HEK293 (cell line): ENCODE measurements around the gene RHOT1.

Source experiments
- CTCF ChIA-PET: fragments of 350-600 bp; formaldehyde crosslinking; extraction: SDS; loops from one replicate; lab custom pipeline; 2021; ENCODE audit warnings: antibody characterized with exemption; lab: Yijun Ruan, JAX
- POLR2A ChIA-PET: fragments of 300-600 bp; formaldehyde crosslinking; extraction: SDS; loops from one replicate; lab custom pipeline; 2020; ENCODE audit warnings: antibody characterized with exemption, inconsistent platforms; lab: Yijun Ruan, JAX
- H3K27ac ChIP-seq: fragments of 200-500 bp; sonication (Bioruptor generic); 2 replicates; pipeline ENCODE4 v1.5.1; 2014; ENCODE audit warnings: low read depth, low read length, control low read depth, inconsistent platforms; ENCODE audit errors: extremely low read depth
- H3K36me3 ChIP-seq, 2 experiments: fragments of 200-500 bp in 1 of 2; sonication (Bioruptor generic) in 1 of 2; 1 replicate in 1 of 2; 2 replicates in 1 of 2; pipeline ENCODE4 v1.5.1; 2014 to 2017; ENCODE audit warnings: inconsistent platforms in 2 of 2, low read length in 2 of 2; ENCODE audit not compliant: control insufficient read depth in 2 of 2, insufficient read depth in 1 of 2
- H3K4me1 ChIP-seq: fragments of 200-500 bp; sonication (Bioruptor generic); 2 replicates; pipeline ENCODE4 v1.5.1; 2014; ENCODE audit warnings: mild to moderate bottlenecking, low read length, inconsistent platforms; ENCODE audit not compliant: control insufficient read depth, insufficient read depth
- H3K4me3 ChIP-seq: 2 replicates; pipeline ENCODE4 v1.5.1; 2011; ENCODE audit warnings: low read depth, mild to moderate bottlenecking, control low read depth, low read length, moderate library complexity
- H3K9me3 ChIP-seq: fragments of 200-500 bp; sonication (Bioruptor generic); 2 replicates; pipeline ENCODE4 v1.5.1; 2014; ENCODE audit warnings: low read depth, low read length, inconsistent platforms; ENCODE audit not compliant: control insufficient read depth, insufficient read depth
- BCL11B ChIP-seq: fragments of 450-650 bp; formaldehyde crosslinking; IDR thresholded peaks from 2 replicates; pipeline ENCODE4 v1.5.1; 2016; ENCODE audit warnings: low read depth, missing biosample characterization, missing genetic modification characterization
- HOXA7 ChIP-seq: sonication (generic); formaldehyde crosslinking; IDR thresholded peaks from 2 replicates; pipeline ENCODE4 v1.8.1; 2022; ENCODE audit warnings: missing genetic modification reagents, borderline replicate concordance
- HOXD13 ChIP-seq: sonication (generic); formaldehyde crosslinking; IDR thresholded peaks from 2 replicates; pipeline ENCODE4 v1.8.0; 2022; ENCODE audit warnings: missing genetic modification reagents, borderline replicate concordance
- KLF9 ChIP-seq: fragments of 450-650 bp; formaldehyde crosslinking; IDR thresholded peaks from 2 replicates; pipeline ENCODE4 v1.5.1; 2016; ENCODE audit warnings: missing biosample characterization, missing genetic modification characterization, low read depth
- SETDB1 ChIP-seq: IDR thresholded peaks from one replicate; pipeline ENCODE4 v1.6.1; 2017; ENCODE audit warnings: mild to moderate bottlenecking, low read length, moderate library complexity, mixed read lengths; ENCODE audit not compliant: insufficient read length
- ZFP69B ChIP-seq: fragments of 450-650 bp; formaldehyde crosslinking; IDR thresholded peaks from 2 replicates; pipeline ENCODE4 v1.5.1; 2016; ENCODE audit warnings: missing biosample characterization, missing genetic modification characterization
- ZNF2 ChIP-seq: fragments of 450-650 bp; formaldehyde crosslinking; IDR thresholded peaks from 2 replicates; pipeline ENCODE4 v1.5.1; 2016; ENCODE audit warnings: missing biosample characterization, missing genetic modification characterization
- ZNF239 ChIP-seq: fragments of 450-650 bp; formaldehyde crosslinking; IDR thresholded peaks from 2 replicates; pipeline ENCODE4 v1.5.1; 2016; ENCODE audit warnings: missing biosample characterization, missing genetic modification characterization
- ZNF335 ChIP-seq: fragments of 450-650 bp; formaldehyde crosslinking; conservative IDR thresholded peaks from 2 replicates; pipeline ENCODE4 v1.5.1; 2016; ENCODE audit warnings: missing biosample characterization, missing genetic modification characterization
- ZNF529 ChIP-seq: fragments of 450-650 bp; formaldehyde crosslinking; IDR thresholded peaks from 2 replicates; pipeline ENCODE4 v1.5.1; 2017; ENCODE audit warnings: missing genetic modification characterization, missing biosample characterization; ENCODE audit not compliant: insufficient replicate concordance
- ZNF561 ChIP-seq: fragments of 450-650 bp; IDR thresholded peaks from 2 replicates; pipeline ENCODE4 v1.5.1; 2018; ENCODE audit warnings: missing biosample characterization, missing genetic modification characterization, borderline replicate concordance
- ZNF585B ChIP-seq: fragments of 450-650 bp; formaldehyde crosslinking; IDR thresholded peaks from 2 replicates; pipeline ENCODE4 v1.5.1; 2016; ENCODE audit warnings: missing biosample characterization, missing genetic modification characterization
- ZNF629 ChIP-seq: fragments of 450-650 bp; formaldehyde crosslinking; IDR thresholded peaks from 2 replicates; pipeline ENCODE4 v1.5.1; 2017; ENCODE audit warnings: missing biosample characterization, missing genetic modification characterization
- ZNF639 ChIP-seq: fragments of 450-650 bp; formaldehyde crosslinking; IDR thresholded peaks from 2 replicates; pipeline ENCODE4 v1.5.1; 2016; ENCODE audit warnings: missing biosample characterization, missing genetic modification characterization
- TF ChIP-seq, protein P1 (sequence below): fragments of 450-650 bp; IDR thresholded peaks from 2 replicates; pipeline ENCODE4 v1.5.1; 2018; ENCODE audit warnings: missing biosample characterization, mild to moderate bottlenecking, missing genetic modification characterization
- TF ChIP-seq, protein P2 (sequence below): fragments of 450-650 bp; formaldehyde crosslinking; IDR thresholded peaks from 2 replicates; pipeline ENCODE4 v1.5.1; 2016; ENCODE audit warnings: missing biosample characterization, missing genetic modification characterization

Gene RHOT1

GRCh38 chr17:32197987-32198386 is 55.7 kb downstream of the RHOT1 start:
- Histone ChIP-seq H3K9me3 (no peaks in the 10 kb centered on the region), H3K4me1 (no peaks in the 10 kb centered on the region), H3K4me3 (no peak overlapping the region), H3K36me3 (peaks cover 54 to 81% of the 10 kb centered on the region in 2 experiments), H3K27ac (no peak overlapping the region)
- ChIA-PET CTCF (interaction anchor here (0.7 to 0.9 kb wide), 2 partner anchors 59 to 107 kb away, joined by 3 to 6 read pairs; no protein-coding TSS in a partner anchor), POLR2A (no interaction called here)
- no peak for TF ChIP-seq ZNF561 (tag by site-specific recombination)
- TF ChIP-seq HOXA7 (CRISPR knock-in tag) = no peak
- TF ChIP-seq ZNF585B (tag by site-specific recombination) = no peak
- no peak for TF ChIP-seq ZFP69B (tag by site-specific recombination)
- TF ChIP-seq, all 188 proteins: peak for 0

- POLR2A ChIA-PET = interaction anchor here (0.7 to 2.2 kb wide), 2 partner anchors 24 to 64 kb away, joined by 8 read pairs; partner anchors contain the start of gene RHOT1
- H3K9me3 ChIP-seq = no peaks in the 10 kb centered on the region
- H3K36me3 ChIP-seq = peaks cover 36 to 63% of the 10 kb centered on the region in 2 experiments
- CTCF ChIA-PET = interaction anchor here (0.9 to 1.3 kb wide), 4 partner anchors 12 to 71 kb away, joined by 3 to 4 read pairs (median 4); no protein-coding TSS in a partner anchor
- no peak overlapping the region for H3K27ac ChIP-seq
- H3K4me3 ChIP-seq = no peak overlapping the region
- H3K4me1 ChIP-seq = peaks cover 9% of the 10 kb centered on the region
- TF ChIP-seq, protein P1, sequence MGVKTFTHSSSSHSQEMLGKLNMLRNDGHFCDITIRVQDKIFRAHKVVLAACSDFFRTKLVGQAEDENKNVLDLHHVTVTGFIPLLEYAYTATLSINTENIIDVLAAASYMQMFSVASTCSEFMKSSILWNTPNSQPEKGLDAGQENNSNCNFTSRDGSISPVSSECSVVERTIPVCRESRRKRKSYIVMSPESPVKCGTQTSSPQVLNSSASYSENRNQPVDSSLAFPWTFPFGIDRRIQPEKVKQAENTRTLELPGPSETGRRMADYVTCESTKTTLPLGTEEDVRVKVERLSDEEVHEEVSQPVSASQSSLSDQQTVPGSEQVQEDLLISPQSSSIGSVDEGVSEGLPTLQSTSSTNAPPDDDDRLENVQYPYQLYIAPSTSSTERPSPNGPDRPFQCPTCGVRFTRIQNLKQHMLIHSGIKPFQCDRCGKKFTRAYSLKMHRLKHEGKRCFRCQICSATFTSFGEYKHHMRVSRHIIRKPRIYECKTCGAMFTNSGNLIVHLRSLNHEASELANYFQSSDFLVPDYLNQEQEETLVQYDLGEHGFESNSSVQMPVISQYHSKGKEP (tag by site-specific recombination) = no peak
- TF ChIP-seq ZNF629 (0 out of 2 replicates have a peak, but pooled peaks have one; percentile 10), ZNF239 (tag by site-specific recombination) (no peak), ZNF529 (tag by site-specific recombination) (no peak)
Observed at GRCh38 chr17:32206861-32207260, 64.6 kb downstream of the RHOT1 start.

GRCh38 chr17:32208436-32208835 is 66.1 kb downstream of the RHOT1 start:
- Histone ChIP-seq H3K4me3 (no peak overlapping the region), H3K4me1 (peaks cover 9% of the 10 kb centered on the region), H3K27ac (no peak overlapping the region), H3K9me3 (no peaks in the 10 kb centered on the region), H3K36me3 (peaks cover 42 to 54% of the 10 kb centered on the region in 2 experiments)
- CTCF ChIA-PET = interaction anchor here (0.6 kb wide), 1 partner anchor 38 kb away, joined by 3 read pairs; no protein-coding TSS in a partner anchor
- TF ChIP-seq ZNF2 (tag by site-specific recombination) (no peak), BCL11B (tag by site-specific recombination) (no peak), KLF9 (no peak), ZNF639 (tag by site-specific recombination) (no peak), SETDB1 (no peak), ZNF335 (tag by site-specific recombination) (no peak), HOXD13 (no peak)
- TF ChIP-seq, protein P2, sequence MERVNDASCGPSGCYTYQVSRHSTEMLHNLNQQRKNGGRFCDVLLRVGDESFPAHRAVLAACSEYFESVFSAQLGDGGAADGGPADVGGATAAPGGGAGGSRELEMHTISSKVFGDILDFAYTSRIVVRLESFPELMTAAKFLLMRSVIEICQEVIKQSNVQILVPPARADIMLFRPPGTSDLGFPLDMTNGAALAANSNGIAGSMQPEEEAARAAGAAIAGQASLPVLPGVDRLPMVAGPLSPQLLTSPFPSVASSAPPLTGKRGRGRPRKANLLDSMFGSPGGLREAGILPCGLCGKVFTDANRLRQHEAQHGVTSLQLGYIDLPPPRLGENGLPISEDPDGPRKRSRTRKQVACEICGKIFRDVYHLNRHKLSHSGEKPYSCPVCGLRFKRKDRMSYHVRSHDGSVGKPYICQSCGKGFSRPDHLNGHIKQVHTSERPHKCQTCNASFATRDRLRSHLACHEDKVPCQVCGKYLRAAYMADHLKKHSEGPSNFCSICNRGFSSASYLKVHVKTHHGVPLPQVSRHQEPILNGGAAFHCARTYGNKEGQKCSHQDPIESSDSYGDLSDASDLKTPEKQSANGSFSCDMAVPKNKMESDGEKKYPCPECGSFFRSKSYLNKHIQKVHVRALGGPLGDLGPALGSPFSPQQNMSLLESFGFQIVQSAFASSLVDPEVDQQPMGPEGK (tag by site-specific recombination) = no peak
- POLR2A ChIA-PET = no interaction called here
